IMR-90 (cell line): Measurements from ENCODE around the gene NEUROD6. TPM values are rescaled to one million over a fixed set of nuclear protein-coding genes. Genes with fewer than 3 reads are reported as not detected.

Source experiments
- ATAC-seq: fragments of 200-7000 bp; cut with Tn5 transposase; 2 replicates; pipeline ENCODE4 v1.9.1; 2020; ENCODE audit warnings: low read depth, mild to moderate bottlenecking, moderate library complexity
- BruUV-seq: library from RNA; stranded (reverse); fragments of 400-500 nt; replicated peaks from 2 replicates; lab custom pipeline; 2021; lab: Mats Ljungman, UMichigan
- CTCF ChIA-PET: fragments of 300-600 bp; formaldehyde crosslinking; extraction: SDS; loops from one replicate; lab custom pipeline; 2021; ENCODE audit warnings: antibody characterized with exemption; lab: Yijun Ruan, JAX
- POLR2A ChIA-PET: fragments of 300-600 bp; sonication (Branson Sonifier 250); formaldehyde crosslinking; loops from one replicate; lab custom pipeline; 2022; ENCODE audit warnings: antibody characterized with exemption; ENCODE audit not compliant: unreplicated experiment; lab: Charles Lee
- DNase-seq: peaks from one replicate; pipeline ENCODE4 v3.0.0; 2013
- H2AFZ ChIP-seq: replicated peaks from 2 replicates; pipeline ENCODE3; 2013; ENCODE audit warnings: low read length, mild to moderate bottlenecking; ENCODE audit not compliant: poor library complexity
- H2AK5ac ChIP-seq: 2 replicates; pipeline ENCODE4 v1.6.1; 2013; ENCODE audit warnings: low read depth, low read length, inconsistent platforms
- H2AK9ac ChIP-seq: replicated peaks from 2 replicates; pipeline ENCODE3; 2013; ENCODE audit warnings: mild to moderate bottlenecking, low read depth, low read length, moderate library complexity; ENCODE audit not compliant: poor library complexity
- H2BK120ac ChIP-seq: 2 replicates; pipeline ENCODE4 v1.6.1; 2013; ENCODE audit warnings: low read depth, low read length, inconsistent platforms
- H2BK15ac ChIP-seq: 3 replicates; pipeline ENCODE4 v1.6.1; 2013; ENCODE audit warnings: low read depth, low read length, inconsistent platforms
- H2BK20ac ChIP-seq: 2 replicates; pipeline ENCODE4 v1.6.1; 2013; ENCODE audit warnings: low read depth, mild to moderate bottlenecking, inconsistent platforms, low read length, moderate library complexity
- H2BK5ac ChIP-seq: 2 replicates; pipeline ENCODE4 v1.6.1; 2013; ENCODE audit warnings: mild to moderate bottlenecking, low read depth, low read length, inconsistent platforms; ENCODE audit not compliant: poor library complexity, severe bottlenecking
- H3K14ac ChIP-seq: replicated peaks from 2 replicates; pipeline ENCODE4 v1.6.1; 2013; ENCODE audit warnings: low read depth, low read length, inconsistent platforms
- H3K18ac ChIP-seq: 2 replicates; pipeline ENCODE4 v1.6.1; 2013; ENCODE audit warnings: low read depth, low read length, control low read depth
- H3K23ac ChIP-seq: 2 replicates; pipeline ENCODE4 v1.6.1; 2013; ENCODE audit warnings: low read depth, low read length, inconsistent platforms
- H3K27ac ChIP-seq: 2 replicates; pipeline ENCODE4 v1.5.1; 2013; ENCODE audit warnings: mild to moderate bottlenecking, control low read depth, low read length; ENCODE audit not compliant: insufficient read depth
- H3K27me3 ChIP-seq: 2 replicates; pipeline ENCODE4 v1.6.1; 2013; ENCODE audit warnings: low read length; ENCODE audit not compliant: control insufficient read depth, insufficient read depth
- H3K36me3 ChIP-seq: 2 replicates; pipeline ENCODE4 v1.6.1; 2013; ENCODE audit warnings: low read length, mixed read lengths; ENCODE audit not compliant: control insufficient read depth, insufficient read depth
- H3K4ac ChIP-seq: 2 replicates; pipeline ENCODE4 v1.6.1; 2013; ENCODE audit warnings: low read depth, low read length, inconsistent platforms
- H3K4me1 ChIP-seq: 2 replicates; pipeline ENCODE4 v1.6.1; 2013; ENCODE audit warnings: low read length, mixed read lengths; ENCODE audit not compliant: control insufficient read depth, insufficient read depth
- H3K4me2 ChIP-seq: 2 replicates; pipeline ENCODE4 v1.6.1; 2013; ENCODE audit warnings: low read depth, mild to moderate bottlenecking, control low read depth, low read length, moderate library complexity
- H3K4me3 ChIP-seq: 2 replicates; pipeline ENCODE4 v1.5.1; 2013; ENCODE audit warnings: low read depth, mild to moderate bottlenecking, control low read depth, low read length, moderate library complexity; ENCODE audit not compliant: insufficient read depth
- H3K56ac ChIP-seq: 2 replicates; pipeline ENCODE4 v1.6.1; 2013; ENCODE audit warnings: low read length, inconsistent platforms; ENCODE audit not compliant: insufficient read depth; ENCODE audit errors: extremely low read depth
- H3K79me1 ChIP-seq, 2 experiments: 2 replicates each; pipeline ENCODE4 v1.6.1; 2013; ENCODE audit warnings: low read length in 2 of 2, inconsistent platforms in 1 of 2, low read depth in 1 of 2
- H3K9ac ChIP-seq: 2 replicates; pipeline ENCODE4 v1.6.1; 2013; ENCODE audit warnings: low read depth, low read length, control low read depth
- H3K9me1 ChIP-seq: 2 replicates; pipeline ENCODE4 v1.6.1; 2013; ENCODE audit warnings: low read length, inconsistent platforms; ENCODE audit not compliant: insufficient read depth
- H3K9me3 ChIP-seq: 2 replicates; pipeline ENCODE4 v1.6.1; 2013; ENCODE audit warnings: low read length; ENCODE audit not compliant: control insufficient read depth, insufficient read depth
- H4K20me1 ChIP-seq: 2 replicates; pipeline ENCODE4 v1.6.1; 2013; ENCODE audit warnings: low read length, inconsistent platforms; ENCODE audit not compliant: insufficient read depth
- H4K5ac ChIP-seq: 2 replicates; pipeline ENCODE4 v1.6.1; 2013; ENCODE audit warnings: mild to moderate bottlenecking, low read depth, low read length, control low read depth
- H4K8ac ChIP-seq, 2 experiments: 2 replicates each; pipeline ENCODE4 v1.6.1; 2013; ENCODE audit warnings: low read depth in 2 of 2, low read length in 2 of 2, control low read depth in 1 of 2, inconsistent platforms in 1 of 2
- H4K91ac ChIP-seq: 2 replicates; pipeline ENCODE4 v1.6.1; 2013; ENCODE audit warnings: low read depth, low read length, inconsistent platforms; ENCODE audit not compliant: insufficient read depth
- CEBPB ChIP-seq: IDR thresholded peaks from 2 replicates; pipeline ENCODE4 v1.6.1; 2012; ENCODE audit warnings: low read depth, low read length, improper control_type of control experiment
- CHD1 ChIP-seq: IDR thresholded peaks from 2 replicates; pipeline ENCODE4 v1.6.1; 2012; ENCODE audit warnings: low read depth, low read length, improper control_type of control experiment
- MAZ ChIP-seq: IDR thresholded peaks from 2 replicates; pipeline ENCODE4 v1.6.1; 2012; ENCODE audit warnings: low read depth, mild to moderate bottlenecking, low read length, improper control_type of control experiment, moderate library complexity, borderline replicate concordance
- SMC3 ChIP-seq: fragments of 150-350 bp; IDR thresholded peaks from 2 replicates; pipeline ENCODE4 v1.6.1; 2016; ENCODE audit warnings: low read depth, mild to moderate bottlenecking, antibody characterized with exemption, low read length, moderate library complexity
- WGBS, 2 experiments: methylation state at CpG; one replicate each; pipeline versions ENCODE4 v1.1.5 to v1.1.7; 2013; ENCODE audit warnings: missing lambda C conversion rate in 2 of 2; ENCODE audit not compliant: insufficient read length in 1 of 2; ENCODE audit errors: extremely low coverage in 2 of 2; 5-methylcytosine and 5-hydroxymethylcytosine counted together
- dilution Hi-C: fragments of 300-500 bp; cut with HindIII; formaldehyde crosslinking; loops from one replicate; pipeline ENCODE4 v1.14.3; 2018; ENCODE audit warnings: low sequenced_read_pairs; ENCODE audit not compliant: unreplicated experiment
- in situ Hi-C: fragments of 300-500 bp; cut with MboI; formaldehyde crosslinking; loops from 3 replicates; pipeline ENCODE4 v1.14.3; 2019; ENCODE audit warnings: low sequenced_read_pairs, inconsistent platforms, mixed read lengths
- intact Hi-C: fragments of 100-400 bp; cut with micrococcal nuclease; formaldehyde crosslinking; loops from 2 replicates; pipeline ENCODE4 v1.10.0; 2022
- polyA plus RNA-seq, 3 experiments: library from polyadenylated mRNA; depleted of rRNA; stranded (reverse); fragments of >200 nt; gene quantifications; 2 replicates each; pipeline ENCODE4 v1.2.3, GENCODE V29; 2012; ENCODE audit warnings: low replicate concordance in 1 of 3
- total RNA-seq: library from RNA; depleted of rRNA; stranded (reverse); fragments of >200 nt; gene quantifications from 2 replicates; pipeline ENCODE4 v1.2.3, GENCODE V29; 2012
- TF ChIP-seq, protein P1 (sequence below): fragments of 150-350 bp; IDR thresholded peaks from 2 replicates; pipeline ENCODE4 v1.6.1; 2017; ENCODE audit warnings: mild to moderate bottlenecking, antibody characterized with exemption, low read length, low read depth
- TF ChIP-seq, protein P2 (sequence below): fragments of 150-350 bp; IDR thresholded peaks from 2 replicates; pipeline ENCODE4 v1.6.1; 2016; ENCODE audit warnings: low read depth, mild to moderate bottlenecking, low read length, moderate library complexity, borderline replicate concordance
- TF ChIP-seq, protein P3 (sequence below): conservative IDR thresholded peaks from 2 replicates; pipeline ENCODE4 v1.5.1; 2012; ENCODE audit warnings: mild to moderate bottlenecking, low read depth, low read length, improper control_type of control experiment

Gene NEUROD6
- total and polyA plus RNA-seq, 2 of the 4 experiments (the other 2 are of a cell fraction), result not detected

DNA sequence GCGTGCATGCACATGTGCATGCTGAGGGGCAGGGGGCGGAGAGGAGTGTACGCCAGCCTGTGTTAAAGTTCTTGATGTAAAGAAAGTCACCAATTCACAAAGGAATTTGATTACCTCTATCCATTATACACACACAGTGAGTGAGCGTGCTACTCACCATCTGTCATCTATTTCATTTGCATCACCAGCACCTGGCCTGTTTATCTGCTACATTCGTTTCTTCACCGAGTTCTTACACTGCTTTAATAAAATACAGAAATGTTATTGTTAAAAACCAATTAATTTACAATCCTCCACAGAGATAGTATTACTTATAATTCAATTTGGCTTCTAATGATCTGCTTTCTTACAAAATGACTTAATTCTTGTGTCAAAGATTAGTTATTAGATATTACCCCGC, 32.6 kb downstream of the NEUROD6 start:
- intact Hi-C loops (no loop called here), dilution Hi-C loops (no loop called here), in situ Hi-C loops (no loop called here)
- Histone ChIP-seq H2BK120ac (no peak overlapping the region), H3K56ac (no peak overlapping the region), H3K79me1 (no peaks in the 10 kb centered on the region), H3K14ac (no peak overlapping the region), H3K9me1 (no peaks in the 10 kb centered on the region), H3K9ac (no peak overlapping the region), H3K27ac (no peak overlapping the region), H2AK5ac (no peak overlapping the region), H3K18ac (no peak overlapping the region), H2BK20ac (no peak overlapping the region), H2AFZ (no peak overlapping the region), H3K36me3 (no peaks in the 10 kb centered on the region), H3K4me1 (no peaks in the 10 kb centered on the region), H2BK15ac (no peak overlapping the region), H3K23ac (no peak overlapping the region), H4K5ac (no peak overlapping the region), H4K8ac (no peak overlapping the region), H3K4me2 (no peak overlapping the region), H3K4ac (no peak overlapping the region), H3K27me3 (no peaks in the 10 kb centered on the region), H2BK5ac (no peak overlapping the region), H2AK9ac (no peak overlapping the region), H3K4me3 (no peak overlapping the region), H4K20me1 (no peaks in the 10 kb centered on the region), H4K91ac (no peak overlapping the region), H3K9me3 (no peaks in the 10 kb centered on the region)
- TF ChIP-seq, protein P1, sequence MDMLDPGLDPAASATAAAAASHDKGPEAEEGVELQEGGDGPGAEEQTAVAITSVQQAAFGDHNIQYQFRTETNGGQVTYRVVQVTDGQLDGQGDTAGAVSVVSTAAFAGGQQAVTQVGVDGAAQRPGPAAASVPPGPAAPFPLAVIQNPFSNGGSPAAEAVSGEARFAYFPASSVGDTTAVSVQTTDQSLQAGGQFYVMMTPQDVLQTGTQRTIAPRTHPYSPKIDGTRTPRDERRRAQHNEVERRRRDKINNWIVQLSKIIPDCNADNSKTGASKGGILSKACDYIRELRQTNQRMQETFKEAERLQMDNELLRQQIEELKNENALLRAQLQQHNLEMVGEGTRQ, result no peak
- TF ChIP-seq SMC3 (no peak), MAZ (no peak), CEBPB (no peak), CHD1 (no peak)
- TF ChIP-seq, protein P2, sequence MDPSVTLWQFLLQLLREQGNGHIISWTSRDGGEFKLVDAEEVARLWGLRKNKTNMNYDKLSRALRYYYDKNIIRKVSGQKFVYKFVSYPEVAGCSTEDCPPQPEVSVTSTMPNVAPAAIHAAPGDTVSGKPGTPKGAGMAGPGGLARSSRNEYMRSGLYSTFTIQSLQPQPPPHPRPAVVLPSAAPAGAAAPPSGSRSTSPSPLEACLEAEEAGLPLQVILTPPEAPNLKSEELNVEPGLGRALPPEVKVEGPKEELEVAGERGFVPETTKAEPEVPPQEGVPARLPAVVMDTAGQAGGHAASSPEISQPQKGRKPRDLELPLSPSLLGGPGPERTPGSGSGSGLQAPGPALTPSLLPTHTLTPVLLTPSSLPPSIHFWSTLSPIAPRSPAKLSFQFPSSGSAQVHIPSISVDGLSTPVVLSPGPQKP, result no peak
- TF ChIP-seq, protein P3, sequence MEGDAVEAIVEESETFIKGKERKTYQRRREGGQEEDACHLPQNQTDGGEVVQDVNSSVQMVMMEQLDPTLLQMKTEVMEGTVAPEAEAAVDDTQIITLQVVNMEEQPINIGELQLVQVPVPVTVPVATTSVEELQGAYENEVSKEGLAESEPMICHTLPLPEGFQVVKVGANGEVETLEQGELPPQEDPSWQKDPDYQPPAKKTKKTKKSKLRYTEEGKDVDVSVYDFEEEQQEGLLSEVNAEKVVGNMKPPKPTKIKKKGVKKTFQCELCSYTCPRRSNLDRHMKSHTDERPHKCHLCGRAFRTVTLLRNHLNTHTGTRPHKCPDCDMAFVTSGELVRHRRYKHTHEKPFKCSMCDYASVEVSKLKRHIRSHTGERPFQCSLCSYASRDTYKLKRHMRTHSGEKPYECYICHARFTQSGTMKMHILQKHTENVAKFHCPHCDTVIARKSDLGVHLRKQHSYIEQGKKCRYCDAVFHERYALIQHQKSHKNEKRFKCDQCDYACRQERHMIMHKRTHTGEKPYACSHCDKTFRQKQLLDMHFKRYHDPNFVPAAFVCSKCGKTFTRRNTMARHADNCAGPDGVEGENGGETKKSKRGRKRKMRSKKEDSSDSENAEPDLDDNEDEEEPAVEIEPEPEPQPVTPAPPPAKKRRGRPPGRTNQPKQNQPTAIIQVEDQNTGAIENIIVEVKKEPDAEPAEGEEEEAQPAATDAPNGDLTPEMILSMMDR, result no peak
- WGBS, 2 experiments, result no CpG with 5 or more reads among the region's 7 CpGs
- CTCF ChIA-PET, result no interaction called here
- no peak for ATAC-seq
- BruUV-seq, result no TSS peak
- DNase-seq, result no peak
- POLR2A ChIA-PET, result no interaction called here
